Measurements from ENCODE around the gene CYP3A4.

DNA sequence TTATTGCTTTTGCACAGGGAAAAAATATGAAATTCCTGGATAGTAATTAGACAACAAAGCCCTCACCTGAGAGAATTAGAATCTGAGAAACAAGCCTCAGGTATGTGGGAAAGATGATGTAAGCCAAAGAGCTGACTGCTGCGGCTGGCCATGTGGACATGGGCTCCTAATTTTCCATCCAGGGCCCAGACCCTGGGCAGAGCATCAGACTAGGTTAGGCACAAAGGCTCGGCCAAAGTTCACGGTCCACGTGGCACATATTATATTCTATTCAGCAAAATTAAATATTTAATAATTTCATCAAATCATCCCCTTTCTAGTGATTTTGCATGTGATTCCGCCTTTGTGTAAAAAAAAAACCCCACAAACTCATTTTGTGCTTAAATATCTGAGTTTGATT is 5.1 kb downstream of the CYP3A4 start:
- TF ChIP-seq POLR2A (IDR thresholded peaks at IDR 0.05): no peak
- no peak for TF ChIP-seq EP300 (IDR thresholded peaks at IDR 0.05)
